ENCODE data around the gene NFATC1. TPM values are rescaled to one million over a fixed set of nuclear protein-coding genes. Genes with fewer than 3 reads are reported as not detected.

Gene NFATC1
- total and polyA plus RNA-seq, 2 donors from 2014 or later = 4.3 to 17.2 TPM

GRCh38 chr18:79545255-79545654 is 149.5 kb downstream of the NFATC1 start:
- no peaks in the 10 kb centered on the region for H3K27me3 ChIP-seq (ENCODE audit: control insufficient read depth, insufficient read depth, low read length)
- H3K9me3 ChIP-seq (ENCODE audit: control insufficient read depth in 2 of 3, insufficient read depth in 1 of 3, low read length in 3 of 3) = no peaks in the 10 kb centered on the region

GRCh38 chr18:79545736-79546171 is 150.0 kb downstream of the NFATC1 start:
- TF ChIP-seq, protein P1, sequence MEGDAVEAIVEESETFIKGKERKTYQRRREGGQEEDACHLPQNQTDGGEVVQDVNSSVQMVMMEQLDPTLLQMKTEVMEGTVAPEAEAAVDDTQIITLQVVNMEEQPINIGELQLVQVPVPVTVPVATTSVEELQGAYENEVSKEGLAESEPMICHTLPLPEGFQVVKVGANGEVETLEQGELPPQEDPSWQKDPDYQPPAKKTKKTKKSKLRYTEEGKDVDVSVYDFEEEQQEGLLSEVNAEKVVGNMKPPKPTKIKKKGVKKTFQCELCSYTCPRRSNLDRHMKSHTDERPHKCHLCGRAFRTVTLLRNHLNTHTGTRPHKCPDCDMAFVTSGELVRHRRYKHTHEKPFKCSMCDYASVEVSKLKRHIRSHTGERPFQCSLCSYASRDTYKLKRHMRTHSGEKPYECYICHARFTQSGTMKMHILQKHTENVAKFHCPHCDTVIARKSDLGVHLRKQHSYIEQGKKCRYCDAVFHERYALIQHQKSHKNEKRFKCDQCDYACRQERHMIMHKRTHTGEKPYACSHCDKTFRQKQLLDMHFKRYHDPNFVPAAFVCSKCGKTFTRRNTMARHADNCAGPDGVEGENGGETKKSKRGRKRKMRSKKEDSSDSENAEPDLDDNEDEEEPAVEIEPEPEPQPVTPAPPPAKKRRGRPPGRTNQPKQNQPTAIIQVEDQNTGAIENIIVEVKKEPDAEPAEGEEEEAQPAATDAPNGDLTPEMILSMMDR (IDR thresholded peaks at IDR 0.05; ENCODE audit: borderline replicate concordance, extremely low read depth, insufficient read depth) = no peak
- DNase-seq (peak in 3 of 5 donors; percentile 9 to 46 (median 30)), FAIRE-seq (no peak)
- H3K27me3 ChIP-seq (ENCODE audit: control insufficient read depth, insufficient read depth, low read length) = no peaks in the 10 kb centered on the region
- no peaks in the 10 kb centered on the region for H3K9me3 ChIP-seq (ENCODE audit: control insufficient read depth in 2 of 3, insufficient read depth in 1 of 3, low read length in 3 of 3)
- H3K4me3 ChIP-seq (ENCODE audit: low read length in 3 of 3) = no peak overlapping the region
- H3K9ac ChIP-seq (ENCODE audit: low read length in 3 of 3) = no peak overlapping the region
- H3K27ac ChIP-seq (ENCODE audit: low read depth in 2 of 2, low read length in 2 of 2) = no peak overlapping the region
- intact Hi-C loops (cut with DNase I) = no loop called here
- no peaks in the 10 kb centered on the region for H3K36me3 ChIP-seq (ENCODE audit: control insufficient read depth in 2 of 3, insufficient read depth in 3 of 3, low read length in 3 of 3)
- no peaks in the 10 kb centered on the region for H3K4me1 ChIP-seq (ENCODE audit: control insufficient read depth in 2 of 3, insufficient read depth in 2 of 3, low read depth in 1 of 3, low read length in 3 of 3)

More at GRCh38 chr18:79545255-79545654, 149.5 kb downstream of the NFATC1 start:
- Histone ChIP-seq H3K27ac (ENCODE audit: low read depth in 2 of 2, low read length in 2 of 2) (no peak overlapping the region), H3K9ac (ENCODE audit: low read length in 3 of 3) (no peak overlapping the region), H3K4me3 (ENCODE audit: low read length in 3 of 3) (no peak overlapping the region), H3K4me1 (ENCODE audit: control insufficient read depth in 2 of 3, insufficient read depth in 2 of 3, low read depth in 1 of 3, low read length in 3 of 3) (no peaks in the 10 kb centered on the region), H3K36me3 (ENCODE audit: control insufficient read depth in 2 of 3, insufficient read depth in 3 of 3, low read length in 3 of 3) (no peaks in the 10 kb centered on the region)
- peak in 2 of 5 donors; percentile 34 to 54 for DNase-seq
- TF ChIP-seq, protein P1 (IDR thresholded peaks at IDR 0.05; ENCODE audit: borderline replicate concordance, extremely low read depth, insufficient read depth) = no peak
- FAIRE-seq = no peak
- intact Hi-C loops (cut with DNase I) = no loop called here

- no peak for FAIRE-seq
- H3K27ac ChIP-seq (ENCODE audit: low read depth in 2 of 2, low read length in 2 of 2) = no peak overlapping the region
Measured at GRCh38 chr18:79546781-79547272, 151.1 kb downstream of the NFATC1 start.

More at GRCh38 chr18:79546781-79547272, 151.1 kb downstream of the NFATC1 start:
- no peaks in the 10 kb centered on the region for H3K36me3 ChIP-seq (ENCODE audit: control insufficient read depth in 2 of 3, insufficient read depth in 3 of 3, low read length in 3 of 3)
- no peak overlapping the region for H3K4me3 ChIP-seq (ENCODE audit: low read length in 3 of 3)
- no peak overlapping the region for H3K9ac ChIP-seq (ENCODE audit: low read length in 3 of 3)
- TF ChIP-seq, protein P1 (IDR thresholded peaks at IDR 0.05; ENCODE audit: borderline replicate concordance, extremely low read depth, insufficient read depth) = no peak
- H3K27me3 ChIP-seq (ENCODE audit: control insufficient read depth, insufficient read depth, low read length) = no peaks in the 10 kb centered on the region
- peak in 3 of 5 donors; percentile 29 to 51 (median 48) for DNase-seq
- no peaks in the 10 kb centered on the region for H3K9me3 ChIP-seq (ENCODE audit: control insufficient read depth in 2 of 3, insufficient read depth in 1 of 3, low read length in 3 of 3)
- intact Hi-C loops (cut with DNase I) = no loop called here
- H3K4me1 ChIP-seq (ENCODE audit: control insufficient read depth in 2 of 3, insufficient read depth in 2 of 3, low read depth in 1 of 3, low read length in 3 of 3) = no peaks in the 10 kb centered on the region

Data from kidney (tissue), 14 donors.